ENCODE measurements around the gene GRID2. TPM values are rescaled to one million over a fixed set of nuclear protein-coding genes. Genes with fewer than 3 reads are reported as not detected.

The GRID2 gene
- total RNA-seq, 1 donor from 2014 or later = 1.3 TPM

DNA sequence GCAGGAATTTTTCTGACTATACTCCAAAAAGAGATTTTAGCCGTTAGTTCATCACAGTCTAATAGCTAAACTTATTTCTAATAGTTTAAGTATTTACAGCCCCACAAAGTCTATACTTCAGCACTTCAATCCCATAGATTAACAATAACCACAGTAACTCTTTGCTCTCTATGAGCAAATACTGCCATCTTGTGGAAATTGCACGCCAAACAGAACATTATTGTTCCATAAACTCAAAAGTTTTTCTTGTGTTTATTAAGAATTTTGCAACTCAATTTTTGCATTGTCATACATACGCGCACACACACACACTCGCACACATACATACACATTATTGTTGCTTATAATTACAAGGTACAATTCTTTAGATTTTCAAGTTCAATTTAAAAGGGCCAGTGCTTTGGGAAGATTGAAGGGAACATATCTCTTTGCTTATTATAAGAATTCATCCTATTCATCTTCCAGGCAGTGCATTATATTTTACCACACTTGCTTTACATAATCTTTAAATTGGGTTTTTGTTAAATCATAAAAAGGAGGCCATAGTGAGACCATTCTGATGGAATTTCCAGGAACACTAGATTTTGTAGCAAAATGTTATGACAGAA, 1461.0 kb downstream of the GRID2 start:
- Mint-ChIP-seq H3K36me3 (ENCODE audit: low read depth) (no peaks in the 10 kb centered on the region), H3K27ac (ENCODE audit: unreplicated experiment) (no peak overlapping the region), H3K4me1 (peaks cover 5% of the 10 kb centered on the region), H3K9me3 (no peaks in the 10 kb centered on the region), H3K4me3 (no peak overlapping the region), H3K27me3 (ENCODE audit: low read depth) (no peaks in the 10 kb centered on the region)
- peak; percentile 29 for DNase-seq (ENCODE audit: low read depth, low spot score)
- TF ChIP-seq CTCF (conservative IDR thresholded peaks at IDR 0.05) = peak; percentile 96

GRCh38 chr4:93767917-93768316, 1464.2 kb downstream of the GRID2 start:
- H3K4me1 Mint-ChIP-seq = peaks cover 5% of the 10 kb centered on the region
- H3K27me3 Mint-ChIP-seq (ENCODE audit: low read depth) = no peaks in the 10 kb centered on the region
- TF ChIP-seq CTCF (conservative IDR thresholded peaks at IDR 0.05) = no peak
- no peaks in the 10 kb centered on the region for H3K36me3 Mint-ChIP-seq (ENCODE audit: low read depth)
- no peak overlapping the region for H3K27ac Mint-ChIP-seq (ENCODE audit: unreplicated experiment)
- DNase-seq (ENCODE audit: low read depth, low spot score) = no peak
- H3K9me3 Mint-ChIP-seq = no peaks in the 10 kb centered on the region
- H3K4me3 Mint-ChIP-seq = no peak overlapping the region

GRCh38 chr4:93770201-93770600, 1466.4 kb downstream of the GRID2 start:
- DNase-seq (ENCODE audit: low read depth, low spot score) = no peak
- Mint-ChIP-seq H3K4me3 (no peak overlapping the region), H3K4me1 (no peaks in the 10 kb centered on the region), H3K36me3 (ENCODE audit: low read depth) (no peaks in the 10 kb centered on the region), H3K27ac (ENCODE audit: unreplicated experiment) (no peak overlapping the region), H3K27me3 (ENCODE audit: low read depth) (no peaks in the 10 kb centered on the region), H3K9me3 (no peaks in the 10 kb centered on the region)
- TF ChIP-seq CTCF (conservative IDR thresholded peaks at IDR 0.05) = no peak

- no peak overlapping the region for H3K4me3 Mint-ChIP-seq
- TF ChIP-seq CTCF (conservative IDR thresholded peaks at IDR 0.05) = no peak
- no peaks in the 10 kb centered on the region for H3K9me3 Mint-ChIP-seq
These were observed 1468.1 kb downstream of the GRID2 start for GRCh38 chr4:93771640-93772411.

DNA sequence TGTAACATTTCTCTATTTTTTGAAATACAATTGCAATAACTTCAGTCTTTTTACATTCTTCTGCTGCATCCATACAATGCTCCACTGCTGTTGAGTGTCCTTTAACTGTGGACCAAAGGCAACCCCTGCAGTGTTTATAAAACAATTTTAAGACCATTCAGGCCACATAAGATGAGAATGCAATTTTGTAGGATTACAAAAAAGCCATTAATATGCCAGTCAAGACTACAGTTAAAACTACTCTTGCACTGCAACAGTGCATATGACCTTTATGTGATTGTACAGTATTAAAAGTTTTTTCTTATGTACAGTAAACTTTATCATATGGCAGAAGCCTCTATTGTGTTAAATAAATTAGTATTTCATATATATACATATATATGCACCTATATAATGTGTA, 1469.1 kb downstream of the GRID2 start:
- no peaks in the 10 kb centered on the region for H3K36me3 Mint-ChIP-seq (ENCODE audit: low read depth)
- H3K27me3 Mint-ChIP-seq (ENCODE audit: low read depth) = no peaks in the 10 kb centered on the region
- no peak overlapping the region for H3K27ac Mint-ChIP-seq (ENCODE audit: unreplicated experiment)
- H3K4me3 Mint-ChIP-seq = no peak overlapping the region
- no peaks in the 10 kb centered on the region for H3K9me3 Mint-ChIP-seq
- DNase-seq (ENCODE audit: low read depth, low spot score) = no peak
- TF ChIP-seq CTCF (conservative IDR thresholded peaks at IDR 0.05) = no peak
- no peaks in the 10 kb centered on the region for H3K4me1 Mint-ChIP-seq

More at GRCh38 chr4:93771640-93772411, 1468.1 kb downstream of the GRID2 start:
- no peaks in the 10 kb centered on the region for H3K36me3 Mint-ChIP-seq (ENCODE audit: low read depth)
- no peak overlapping the region for H3K27ac Mint-ChIP-seq (ENCODE audit: unreplicated experiment)
- H3K4me1 Mint-ChIP-seq = no peaks in the 10 kb centered on the region
- DNase-seq (ENCODE audit: low read depth, low spot score) = no peak
- H3K27me3 Mint-ChIP-seq (ENCODE audit: low read depth) = no peaks in the 10 kb centered on the region

All from neural crest cell (in vitro differentiated cells).